ENCODE measurements around the gene RBM15. TPM values are rescaled to one million over a fixed set of nuclear protein-coding genes. Genes with fewer than 3 reads are reported as not detected.

Gene RBM15
- total RNA-seq, 2 donors from 2014 or later, result 60.2 to 97.9 TPM

- DNase-seq (ENCODE audit: low spot score) (no peak), ATAC-seq (no peak)
- Mint-ChIP-seq H3K4me3 (peak overlapping the region; percentile 84), H3K27me3 (no peaks in the 10 kb centered on the region), H3K27ac (no peak overlapping the region), H3K36me3 (peaks cover 6% of the 10 kb centered on the region), H3K9me3 (no peaks in the 10 kb centered on the region), H3K4me1 (ENCODE audit: low read depth in 2 of 2) (peaks cover 28 to 30% of the 10 kb centered on the region in 2 donors)
Measured at GRCh38 chr1:110336300-110337039, 2.7 kb upstream of the RBM15 start.

GRCh38 chr1:110337704-110338308 is 1.4 kb upstream of the RBM15 start:
- Mint-ChIP-seq H3K9me3 (no peaks in the 10 kb centered on the region), H3K27ac (no peak overlapping the region), H3K4me1 (ENCODE audit: low read depth in 2 of 2) (peaks cover 36 to 43% of the 10 kb centered on the region in 2 donors), H3K27me3 (no peaks in the 10 kb centered on the region), H3K4me3 (no peak overlapping the region), H3K36me3 (peaks cover 9% of the 10 kb centered on the region)
- no peak for DNase-seq (ENCODE audit: low spot score)
- no peak for ATAC-seq

GRCh38 chr1:110338309-110338885 is 780 bp upstream of the RBM15 start:
- Mint-ChIP-seq H3K4me1 (ENCODE audit: low read depth in 2 of 2) (peaks cover 38 to 49% of the 10 kb centered on the region in 2 donors), H3K27ac (no peak overlapping the region), H3K36me3 (peaks cover 15% of the 10 kb centered on the region), H3K4me3 (no peak overlapping the region), H3K27me3 (no peaks in the 10 kb centered on the region), H3K9me3 (no peaks in the 10 kb centered on the region)
- DNase-seq (ENCODE audit: low spot score) (peak; percentile 97), ATAC-seq (peak; percentile 85 to 89)

GRCh38 chr1:110339407-110340206 is 430 bp downstream of the RBM15 start:
- Mint-ChIP-seq H3K27ac (no peak overlapping the region), H3K4me3 (no peak overlapping the region), H3K9me3 (no peaks in the 10 kb centered on the region), H3K36me3 (peaks cover 24% of the 10 kb centered on the region), H3K4me1 (ENCODE audit: low read depth in 2 of 2) (peaks cover 48 to 60% of the 10 kb centered on the region in 2 donors), H3K27me3 (no peaks in the 10 kb centered on the region)
- peak; percentile 87 for DNase-seq (ENCODE audit: low spot score)
- ATAC-seq, result peak; percentile 39 to 50

DNA sequence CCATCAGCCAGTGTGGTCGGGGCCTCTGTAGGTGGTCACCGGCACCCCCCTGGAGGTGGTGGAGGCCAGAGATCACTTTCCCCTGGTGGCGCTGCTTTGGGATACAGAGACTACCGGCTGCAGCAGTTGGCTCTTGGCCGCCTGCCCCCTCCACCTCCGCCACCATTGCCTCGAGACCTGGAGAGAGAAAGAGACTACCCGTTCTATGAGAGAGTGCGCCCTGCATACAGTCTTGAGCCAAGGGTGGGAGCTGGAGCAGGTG is 961 bp downstream of the RBM15 start:
- H3K27ac Mint-ChIP-seq, result no peak overlapping the region
- no peak overlapping the region for H3K4me3 Mint-ChIP-seq
- ATAC-seq (no peak), DNase-seq (ENCODE audit: low spot score) (no peak)
- H3K27me3 Mint-ChIP-seq, result no peaks in the 10 kb centered on the region
- H3K9me3 Mint-ChIP-seq, result no peaks in the 10 kb centered on the region
- peaks cover 25% of the 10 kb centered on the region for H3K36me3 Mint-ChIP-seq
- H3K4me1 Mint-ChIP-seq (ENCODE audit: low read depth in 2 of 2), result peaks cover 48 to 62% of the 10 kb centered on the region in 2 donors

- Mint-ChIP-seq H3K27me3 (no peaks in the 10 kb centered on the region), H3K36me3 (peaks cover 35% of the 10 kb centered on the region), H3K9me3 (no peaks in the 10 kb centered on the region), H3K27ac (peak overlapping the region; percentile 43 to 63), H3K4me1 (ENCODE audit: low read depth in 2 of 2) (peaks cover 55 to 73% of the 10 kb centered on the region in 2 donors), H3K4me3 (no peak overlapping the region)
- DNase-seq (ENCODE audit: low spot score) (no peak), ATAC-seq (no peak)
Measured at GRCh38 chr1:110341146-110341871, 2.1 kb downstream of the RBM15 start.

GRCh38 chr1:110341872-110342331 is 2.7 kb downstream of the RBM15 start:
- H3K27ac Mint-ChIP-seq, result peak overlapping the region; percentile 43 to 63

GRCh38 chr1:110343249-110343648 is 4.1 kb downstream of the RBM15 start:
- no peaks in the 10 kb centered on the region for H3K9me3 Mint-ChIP-seq
- no peak for DNase-seq (ENCODE audit: low spot score)
- ATAC-seq, result no peak
- peaks cover 63 to 76% of the 10 kb centered on the region in 2 donors for H3K4me1 Mint-ChIP-seq (ENCODE audit: low read depth in 2 of 2)
- peak overlapping the region; percentile 57 to 73 for H3K27ac Mint-ChIP-seq
- peaks cover 48% of the 10 kb centered on the region for H3K36me3 Mint-ChIP-seq
- no peaks in the 10 kb centered on the region for H3K27me3 Mint-ChIP-seq
- no peak overlapping the region for H3K4me3 Mint-ChIP-seq

More at GRCh38 chr1:110341872-110342331, 2.7 kb downstream of the RBM15 start:
- H3K4me1 Mint-ChIP-seq (ENCODE audit: low read depth in 2 of 2), result peaks cover 57 to 74% of the 10 kb centered on the region in 2 donors
- ATAC-seq (no peak), DNase-seq (ENCODE audit: low spot score) (no peak)
- H3K27me3 Mint-ChIP-seq, result no peaks in the 10 kb centered on the region
- H3K4me3 Mint-ChIP-seq, result no peak overlapping the region
- H3K36me3 Mint-ChIP-seq, result peaks cover 39% of the 10 kb centered on the region
- no peaks in the 10 kb centered on the region for H3K9me3 Mint-ChIP-seq

GRCh38 chr1:110344152-110344551 is 5.0 kb downstream of the RBM15 start:
- Mint-ChIP-seq H3K4me3 (no peak overlapping the region), H3K4me1 (ENCODE audit: low read depth in 2 of 2) (peaks cover 67 to 85% of the 10 kb centered on the region in 2 donors), H3K27me3 (no peaks in the 10 kb centered on the region), H3K27ac (peak overlapping the region; percentile 57 to 73), H3K36me3 (peaks cover 56% of the 10 kb centered on the region), H3K9me3 (no peaks in the 10 kb centered on the region)
- ATAC-seq (no peak), DNase-seq (ENCODE audit: low spot score) (no peak)

DNA sequence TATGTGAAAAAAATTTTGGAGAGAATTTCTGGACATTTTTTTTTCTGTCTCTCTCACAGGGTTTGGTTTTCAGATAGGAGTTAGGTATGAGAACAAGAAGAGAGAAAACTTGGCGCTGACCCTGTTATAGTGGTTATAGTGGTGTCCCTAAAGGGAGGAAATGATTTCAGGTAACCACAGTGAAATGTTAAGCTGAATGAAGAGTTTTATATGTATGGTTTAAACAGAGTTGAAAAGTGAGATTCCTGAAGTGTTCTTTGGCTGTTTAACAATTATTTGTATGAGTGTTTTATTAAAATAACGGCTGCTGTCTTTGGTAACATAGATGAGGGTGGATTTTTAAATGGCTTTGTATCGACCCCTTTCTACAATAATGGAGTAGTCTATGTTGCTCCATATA is 6.3 kb downstream of the RBM15 start:
- peak overlapping the region; percentile 25 to 42 for H3K27ac Mint-ChIP-seq
- H3K36me3 Mint-ChIP-seq, result peaks cover 51% of the 10 kb centered on the region
- ATAC-seq (peak in 1 of 2 donors; percentile 41), DNase-seq (ENCODE audit: low spot score) (no peak)
- no peaks in the 10 kb centered on the region for H3K27me3 Mint-ChIP-seq
- peaks cover 66 to 86% of the 10 kb centered on the region in 2 donors for H3K4me1 Mint-ChIP-seq (ENCODE audit: low read depth in 2 of 2)
- H3K4me3 Mint-ChIP-seq, result peak overlapping the region; percentile 68
- no peaks in the 10 kb centered on the region for H3K9me3 Mint-ChIP-seq

DNA sequence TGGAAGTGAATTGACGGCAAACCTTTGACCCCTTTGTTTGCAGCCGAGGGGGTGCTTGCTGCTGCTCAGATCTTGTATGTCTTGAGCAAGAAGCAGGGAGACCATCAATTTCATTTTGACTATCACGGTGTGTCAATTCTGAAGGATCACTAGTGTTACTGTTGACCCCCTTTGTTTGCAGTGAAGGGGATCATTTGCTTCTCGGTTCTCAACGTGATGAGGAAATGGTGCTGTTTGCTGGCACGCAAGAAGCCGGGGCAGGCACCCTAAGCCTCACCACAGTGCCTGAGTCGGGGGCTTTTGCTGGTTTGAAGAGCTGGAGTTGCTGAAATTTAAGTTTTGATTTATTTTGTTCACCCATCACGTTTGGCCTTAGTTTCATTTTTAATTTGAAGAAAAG is 7.5 kb downstream of the RBM15 start:
- peak overlapping the region; percentile 68 for H3K4me3 Mint-ChIP-seq

GRCh38 chr1:110347182-110347893 is 8.2 kb downstream of the RBM15 start:
- DNase-seq (ENCODE audit: low spot score), result no peak
- Mint-ChIP-seq H3K4me1 (ENCODE audit: low read depth in 2 of 2) (peaks cover 58 to 80% of the 10 kb centered on the region in 2 donors), H3K27ac (peak overlapping the region; percentile 19 to 25), H3K36me3 (peaks cover 51% of the 10 kb centered on the region), H3K4me3 (peak overlapping the region; percentile 68), H3K9me3 (no peaks in the 10 kb centered on the region), H3K27me3 (no peaks in the 10 kb centered on the region)
- ATAC-seq, result no peak

More for the DNA sequence above, 7.5 kb downstream of the RBM15 start:
- DNase-seq (ENCODE audit: low spot score) (no peak), ATAC-seq (peak in 1 of 2 donors; percentile 70)
- peaks cover 62 to 86% of the 10 kb centered on the region in 2 donors for H3K4me1 Mint-ChIP-seq (ENCODE audit: low read depth in 2 of 2)
- no peaks in the 10 kb centered on the region for H3K9me3 Mint-ChIP-seq
- H3K36me3 Mint-ChIP-seq, result peaks cover 51% of the 10 kb centered on the region
- peak overlapping the region; percentile 19 to 25 for H3K27ac Mint-ChIP-seq
- H3K27me3 Mint-ChIP-seq, result no peaks in the 10 kb centered on the region
